TTC549 (cell line): Measurements from ENCODE around the gene CPLANE2.
"Not testable (repeated sequence)": the region's sequence is repeated elsewhere in the genome, so short reads cannot be mapped to it uniquely, and the experiment has no call there.

Experiments
- FAIRE-seq: peaks from 2 replicates; lab custom pipeline; 2012; peaks lifted over from hg19 to GRCh38; lab: Jason Lieb, UNC

The CPLANE2 gene, protein sequence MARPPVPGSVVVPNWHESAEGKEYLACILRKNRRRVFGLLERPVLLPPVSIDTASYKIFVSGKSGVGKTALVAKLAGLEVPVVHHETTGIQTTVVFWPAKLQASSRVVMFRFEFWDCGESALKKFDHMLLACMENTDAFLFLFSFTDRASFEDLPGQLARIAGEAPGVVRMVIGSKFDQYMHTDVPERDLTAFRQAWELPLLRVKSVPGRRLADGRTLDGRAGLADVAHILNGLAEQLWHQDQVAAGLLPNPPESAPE

DNA sequence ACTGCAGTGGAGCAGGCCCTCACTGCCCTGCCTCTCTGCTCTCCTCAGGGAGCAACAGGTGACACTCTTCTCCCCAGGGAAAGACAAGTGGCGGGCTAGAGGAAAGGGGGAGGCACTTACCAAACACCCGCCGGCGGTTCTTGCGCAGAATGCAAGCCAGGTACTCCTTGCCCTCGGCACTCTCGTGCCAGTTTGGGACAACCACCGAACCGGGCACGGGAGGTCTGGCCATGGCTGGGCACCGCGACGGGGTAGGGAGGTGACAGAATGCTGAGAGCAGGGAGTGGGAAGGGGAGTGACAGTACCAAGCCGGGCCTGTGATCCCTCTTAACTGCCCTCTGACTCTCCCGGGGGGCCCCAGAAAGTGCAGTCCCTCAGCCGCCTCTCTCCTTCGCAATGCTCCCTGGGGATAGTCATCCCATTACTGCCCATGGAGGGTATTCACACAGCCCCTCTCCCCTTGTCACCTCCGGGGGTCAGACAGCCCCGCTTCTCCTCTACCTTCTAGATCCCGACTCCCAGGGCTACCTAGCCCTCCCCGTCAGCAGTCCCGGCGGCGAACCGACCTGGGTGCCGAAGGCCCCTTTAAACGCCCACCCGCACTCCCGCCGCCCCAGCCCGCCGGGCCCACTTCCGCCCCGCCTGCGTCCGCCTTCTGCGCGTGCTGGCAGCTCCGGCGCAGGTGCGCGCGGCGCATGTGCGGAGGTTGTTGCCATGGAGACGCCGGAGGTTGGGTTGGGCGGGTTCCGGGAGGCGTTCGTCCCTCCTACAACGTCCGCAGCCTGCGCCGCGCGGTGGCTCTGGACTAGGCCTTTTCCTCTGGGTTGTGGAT, at the start of gene CPLANE2:
Gene CPLANE2, minus strand, starts transcription at position 673 of the 832 bp plus-strand sequence. Its CDS starts 441 bp downstream, at position 232.
- FAIRE-seq, result no peak

DNA sequence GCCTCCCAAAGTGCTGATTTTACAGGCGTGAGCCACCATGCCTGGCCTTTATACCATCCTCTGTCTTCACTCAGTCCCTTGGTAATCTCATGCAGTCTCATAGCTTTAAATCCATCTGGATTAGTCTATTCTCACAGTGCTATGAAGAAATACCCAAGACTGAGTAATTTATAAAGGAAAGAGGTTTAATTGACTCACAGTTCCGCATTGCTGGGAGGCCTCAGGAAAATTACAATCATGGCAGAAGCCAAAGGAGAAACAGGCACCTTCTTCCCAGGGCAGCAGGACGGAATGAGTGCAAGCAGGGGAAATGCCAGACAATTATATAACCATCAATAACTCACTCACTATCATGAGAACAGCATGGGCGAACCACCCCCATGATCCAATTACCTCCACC, 49.1 kb upstream of the CPLANE2 start:
- FAIRE-seq, result no peak

DNA sequence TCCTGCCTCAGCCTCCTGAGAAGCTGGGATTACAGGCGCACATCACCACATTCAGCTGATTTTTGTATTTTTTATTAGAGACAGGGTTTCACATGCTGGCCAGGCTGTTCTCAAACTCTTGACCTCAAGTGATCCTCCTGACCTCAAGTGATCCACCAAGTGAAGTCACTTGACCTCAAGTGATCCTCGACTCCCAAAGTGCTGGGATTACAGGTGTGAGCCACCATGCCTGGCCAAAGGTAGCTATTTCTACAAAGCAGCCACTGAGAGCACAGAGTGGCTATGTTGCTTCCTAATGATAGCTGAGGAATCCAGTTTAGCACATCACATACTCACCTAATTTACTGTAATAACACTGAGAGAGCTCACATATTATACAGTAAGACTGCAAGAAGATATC, 44.8 kb upstream of the CPLANE2 start:
- no peak for FAIRE-seq

DNA sequence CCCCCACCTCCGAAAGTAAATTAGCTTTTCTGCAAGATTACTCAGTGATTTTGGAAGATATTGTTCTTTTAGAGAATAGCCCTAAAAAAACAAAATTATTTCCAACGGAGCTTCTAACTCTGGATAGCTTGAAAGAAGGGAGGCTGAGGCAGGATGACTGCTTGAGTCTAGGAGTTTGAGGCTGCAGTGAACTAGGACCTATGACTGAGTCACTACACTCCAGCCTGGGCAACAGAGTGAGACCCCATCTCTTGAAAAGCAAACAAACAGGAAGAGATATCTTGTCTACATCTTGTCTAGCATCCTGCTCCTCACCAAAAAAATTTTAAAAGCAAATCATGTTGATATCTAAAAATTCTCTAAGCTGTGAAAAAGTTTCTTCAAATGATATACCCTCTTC, 42.2 kb upstream of the CPLANE2 start:
- FAIRE-seq, result no peak

DNA sequence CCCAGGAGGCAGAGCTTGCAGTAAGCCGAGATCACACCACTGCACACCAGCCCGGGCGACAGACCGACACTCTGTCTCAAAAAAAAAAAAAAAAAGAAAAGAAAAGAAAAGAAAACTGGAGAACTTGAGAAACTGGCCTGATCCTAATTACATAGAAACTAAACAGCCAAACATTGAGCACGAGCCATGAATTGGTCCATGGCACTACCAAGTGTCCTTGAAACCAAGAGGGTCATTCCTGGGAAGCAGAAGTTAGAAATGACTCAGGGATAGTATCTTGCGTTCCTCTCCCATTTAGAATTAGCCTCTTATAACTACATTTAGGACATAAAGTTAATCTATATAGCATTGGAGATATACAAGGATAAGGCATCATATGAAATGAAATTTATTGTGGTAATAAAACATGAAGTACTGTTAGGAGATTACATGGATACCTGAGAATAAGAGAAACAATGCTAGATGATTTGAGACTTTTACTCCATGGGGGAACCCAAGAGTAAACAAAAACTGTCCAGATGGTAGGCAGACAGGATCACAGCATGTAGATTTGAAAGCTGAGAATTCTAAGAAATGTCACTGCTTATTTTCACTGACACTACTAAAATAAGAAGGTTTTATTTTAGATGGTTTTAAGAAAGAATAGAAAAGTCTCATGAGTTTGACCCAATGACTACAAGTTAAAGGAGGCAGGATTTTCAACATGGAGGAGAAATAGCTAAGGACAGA, 39.5 kb upstream of the CPLANE2 start:
- no peak for FAIRE-seq

DNA sequence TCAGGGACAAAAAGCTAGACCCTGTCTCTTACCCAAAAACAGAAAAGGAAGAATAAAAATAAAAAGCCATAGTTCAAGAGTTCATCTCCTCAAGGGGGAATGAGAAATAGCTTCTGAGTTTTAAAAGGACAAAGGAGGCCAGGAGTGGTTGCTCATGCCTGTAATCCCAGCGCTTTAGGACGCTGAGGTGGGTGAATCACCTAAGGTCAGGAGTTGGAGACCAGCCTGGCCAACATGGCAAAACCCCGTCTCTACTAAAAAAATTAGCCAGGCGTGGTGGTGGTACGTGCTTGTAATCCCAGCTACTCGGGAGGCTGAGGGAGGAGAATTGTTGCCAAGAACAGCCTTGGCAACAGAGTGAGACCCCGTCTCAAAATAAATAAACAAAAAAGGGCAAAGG, 38.6 kb upstream of the CPLANE2 start:
- no peak for FAIRE-seq

DNA sequence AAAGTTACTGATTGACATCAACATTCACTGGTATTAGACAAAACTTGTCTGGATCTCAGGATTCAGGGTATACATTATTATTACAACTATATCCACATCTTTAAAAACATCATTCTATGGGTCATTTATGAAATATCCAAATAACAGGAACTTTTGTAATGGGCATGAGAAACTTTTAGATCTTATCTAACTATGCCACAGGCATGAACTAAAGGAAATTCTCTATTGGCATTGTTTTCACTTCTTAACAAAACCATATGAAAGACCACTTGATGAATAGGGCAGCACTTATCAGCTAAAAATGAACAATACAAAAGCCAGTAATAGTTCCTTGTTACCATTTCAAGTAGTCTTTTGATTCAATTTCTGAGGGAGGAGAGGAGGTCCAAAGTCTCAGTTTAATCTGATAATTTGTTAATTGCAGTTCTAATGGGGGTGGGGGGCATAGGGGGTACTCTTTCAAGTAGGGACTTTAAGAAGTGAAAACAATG, 30.8 kb upstream of the CPLANE2 start:
- FAIRE-seq, result no peak

DNA sequence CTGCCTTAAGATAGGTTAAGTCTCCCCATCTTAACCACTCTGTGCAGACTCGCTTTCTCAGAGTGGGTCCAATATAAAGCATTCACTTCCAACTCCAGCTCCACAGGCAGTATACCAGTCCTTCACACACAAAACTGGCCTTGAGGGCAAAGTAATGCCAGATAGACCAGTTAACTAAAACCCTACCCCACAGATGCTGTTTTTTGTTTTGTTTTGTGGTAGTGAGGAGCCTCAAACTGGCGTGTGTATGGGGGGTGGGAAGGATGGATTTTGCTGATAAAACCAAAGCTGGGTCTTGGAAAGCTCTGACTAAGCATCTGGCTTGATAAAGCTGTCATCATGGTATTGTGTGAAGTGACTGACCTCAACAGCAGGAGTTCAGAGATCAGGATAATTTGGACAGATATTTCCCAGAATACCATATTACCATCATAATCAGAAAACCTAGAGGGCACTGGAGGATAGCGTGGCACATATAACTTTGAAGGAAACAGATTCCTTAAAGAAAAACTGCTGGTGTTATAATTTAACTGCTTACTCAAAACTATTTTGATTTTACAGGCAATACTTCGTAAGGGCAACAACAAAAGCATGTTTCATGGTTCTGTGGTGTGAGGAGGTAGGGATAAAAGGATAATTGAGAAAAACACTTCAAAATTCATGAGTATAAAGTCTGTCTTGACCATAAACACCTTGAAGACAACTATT, 29.6 kb upstream of the CPLANE2 start:
- no peak for FAIRE-seq

DNA sequence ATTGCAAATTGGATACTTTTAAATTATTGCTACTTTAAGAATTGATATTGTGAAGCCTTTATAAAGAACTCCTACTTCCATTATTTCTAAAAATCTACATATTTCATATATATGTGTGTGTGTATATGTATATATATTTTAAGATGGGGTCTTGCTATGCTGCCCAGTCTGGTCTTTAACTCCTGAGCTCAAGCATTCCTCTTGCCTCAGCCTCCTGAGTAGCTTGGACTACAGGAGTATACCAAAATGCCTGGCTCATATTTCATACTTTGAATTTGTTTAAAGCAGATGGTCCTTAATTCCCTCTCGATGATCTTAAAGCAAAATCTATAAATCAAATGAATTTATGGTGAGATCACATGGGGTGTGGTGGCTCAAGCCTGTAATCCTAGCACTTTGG, 25.1 kb upstream of the CPLANE2 start:
- no peak for FAIRE-seq

DNA sequence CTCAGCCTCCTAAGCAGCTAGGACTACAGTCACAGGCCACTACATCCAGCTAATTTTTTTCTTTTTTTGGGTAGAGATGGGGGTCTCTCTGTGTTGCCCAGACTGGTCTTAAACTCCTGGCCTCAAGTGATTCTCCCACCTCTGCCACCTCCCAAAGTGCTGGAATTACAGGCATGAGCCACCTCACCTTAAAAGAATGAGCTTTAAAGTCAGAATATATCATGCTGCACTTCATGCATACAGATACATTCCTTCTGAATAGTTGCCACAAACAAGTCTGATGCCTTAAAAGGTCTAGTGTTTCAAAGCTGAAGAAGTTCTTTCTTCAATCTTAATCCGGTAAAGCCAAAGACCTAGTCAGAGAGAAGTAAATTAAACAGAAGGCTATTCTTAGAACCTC, 23.8 kb upstream of the CPLANE2 start:
- FAIRE-seq, result no peak

DNA sequence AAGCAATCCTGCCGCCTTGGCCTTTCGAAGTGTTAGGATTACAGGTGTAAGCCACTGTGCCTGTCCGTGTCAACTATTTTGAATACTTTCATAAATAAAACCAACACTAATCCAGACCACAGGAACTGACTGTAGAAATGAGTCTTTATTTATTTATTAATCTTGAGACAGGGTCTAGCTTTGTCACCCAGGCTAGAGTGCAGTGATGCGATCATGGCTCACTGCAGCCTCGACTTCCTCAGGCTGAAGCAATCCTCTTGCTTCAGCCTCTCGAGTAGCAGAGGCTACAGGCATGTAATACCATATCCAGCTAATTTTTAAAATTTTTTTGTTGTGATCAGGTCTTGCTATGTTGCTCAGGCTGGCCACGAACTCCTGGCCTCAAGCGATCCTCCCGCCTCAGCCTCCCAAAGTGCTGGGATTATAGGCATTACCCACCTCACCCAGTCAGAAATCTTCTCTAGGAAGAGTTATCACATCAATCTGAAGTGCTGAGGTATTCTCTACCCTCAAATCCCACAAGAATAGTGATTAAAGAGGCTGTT, 21.7 kb upstream of the CPLANE2 start:
- no peak for FAIRE-seq

DNA sequence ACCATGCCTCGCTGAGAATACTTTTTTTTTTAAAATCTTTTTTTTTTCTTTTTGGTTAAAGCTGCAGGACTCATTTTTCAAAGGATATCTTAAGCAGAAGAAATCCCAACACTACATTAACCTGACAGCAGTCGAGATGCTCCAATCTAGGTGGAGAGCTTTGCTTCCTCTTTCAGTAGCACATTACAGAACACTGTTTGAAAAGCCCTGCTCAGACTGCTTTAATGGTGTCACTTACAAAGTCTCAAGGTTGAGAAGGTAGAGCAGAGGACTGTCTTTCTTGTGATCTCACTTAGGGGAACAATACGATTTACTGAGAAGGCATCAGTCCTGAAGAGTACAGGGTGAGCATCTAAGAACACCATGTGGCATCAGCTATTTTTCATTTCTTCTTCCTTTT, 21.0 kb upstream of the CPLANE2 start:
- FAIRE-seq, result no peak

DNA sequence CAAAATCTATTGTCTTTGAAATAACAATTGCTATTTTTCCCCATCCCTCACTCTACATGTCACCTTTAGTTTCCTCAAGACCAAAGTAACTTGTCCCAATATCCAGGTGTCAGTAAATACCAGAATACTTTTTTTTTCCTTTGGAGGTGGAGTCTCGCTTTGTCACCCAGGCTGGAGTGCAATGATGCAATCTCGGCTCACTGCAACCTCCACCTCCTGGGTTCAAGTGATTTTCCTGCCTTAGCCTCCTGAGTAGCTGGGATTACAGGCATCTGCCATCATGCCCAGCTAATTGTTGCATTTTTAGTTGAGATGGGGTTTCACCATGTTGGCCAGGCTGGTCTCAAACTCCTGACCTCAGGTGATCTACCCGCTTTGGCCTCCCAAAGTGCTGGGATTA, 20.6 kb upstream of the CPLANE2 start:
- FAIRE-seq, result not testable (repeated sequence)

DNA sequence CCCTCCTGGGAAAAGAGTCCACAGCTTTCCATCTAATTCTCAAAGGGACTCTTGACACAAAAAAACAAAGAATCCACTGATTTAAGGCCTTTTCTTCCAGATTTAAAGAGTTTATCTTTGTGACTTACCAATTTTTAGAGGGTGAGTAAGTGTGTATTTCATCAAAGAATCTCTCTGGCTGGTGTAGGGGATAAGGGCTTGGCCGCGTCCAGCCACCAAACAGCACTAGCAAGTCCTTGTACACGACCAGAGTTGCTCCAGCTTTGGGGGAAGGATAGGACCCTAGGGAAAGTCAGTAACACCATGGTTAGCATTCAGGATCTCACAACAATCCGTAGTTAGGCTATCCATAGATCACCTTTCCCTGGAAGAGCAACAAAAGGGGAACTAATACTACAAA, 19.5 kb upstream of the CPLANE2 start:
- FAIRE-seq, result no peak

DNA sequence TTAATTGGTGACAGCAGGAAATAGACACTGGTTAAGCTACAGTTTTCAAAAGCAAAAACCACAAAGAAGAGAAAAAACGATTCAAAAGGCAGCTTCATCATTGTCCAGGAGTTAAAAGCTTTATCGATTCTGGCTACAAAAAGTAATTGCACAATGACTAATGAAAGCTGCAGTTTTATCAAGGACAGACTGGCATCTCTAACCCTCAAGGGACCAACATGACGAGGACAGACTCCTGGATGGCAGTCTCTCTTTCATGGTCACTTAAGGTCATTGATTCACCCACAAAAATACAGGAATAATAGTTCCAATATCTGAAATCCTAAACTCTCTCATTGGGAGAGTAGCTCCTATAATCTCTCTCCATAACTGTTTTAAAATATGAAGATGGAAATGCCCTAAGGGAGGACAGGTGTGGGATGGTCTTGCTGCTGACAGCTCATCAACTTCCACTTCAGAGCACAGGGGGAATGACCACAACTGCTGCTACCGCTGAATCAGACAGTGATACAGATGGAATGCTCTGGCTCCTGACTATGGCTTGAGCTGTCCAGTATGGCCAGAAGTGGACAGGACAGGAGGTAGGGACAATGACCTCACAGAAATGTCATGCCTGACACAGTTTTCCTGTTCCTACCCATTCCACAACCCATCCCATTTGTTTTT, 17.4 kb upstream of the CPLANE2 start:
- no peak for FAIRE-seq

DNA sequence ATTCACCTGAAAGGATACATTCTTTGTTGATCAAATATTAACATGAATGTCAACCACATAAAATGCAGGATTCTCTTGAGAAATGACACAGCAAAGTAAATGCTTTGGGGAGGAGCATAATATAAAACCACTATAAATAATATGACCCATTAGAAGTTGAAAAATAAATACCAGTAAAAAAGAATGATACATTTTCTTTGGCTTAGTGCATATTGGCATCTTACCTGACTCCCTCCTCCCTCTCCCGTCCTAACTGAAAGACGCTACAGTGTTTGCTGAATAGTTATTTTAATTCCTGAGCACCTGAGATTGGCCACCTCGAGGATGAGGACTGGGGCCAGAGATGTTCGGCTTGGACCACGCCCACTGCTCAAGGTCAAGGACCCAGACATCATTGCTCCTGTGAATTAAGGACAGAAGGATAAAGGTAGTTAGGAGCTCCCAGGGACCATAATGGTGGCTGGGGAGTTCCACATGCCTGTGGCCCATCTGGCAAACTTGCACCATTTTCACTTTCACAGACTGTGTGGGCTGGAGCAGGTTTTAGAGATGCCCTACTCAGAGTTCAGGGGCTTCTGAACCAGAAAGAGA, 16.4 kb upstream of the CPLANE2 start:
- no peak for FAIRE-seq

DNA sequence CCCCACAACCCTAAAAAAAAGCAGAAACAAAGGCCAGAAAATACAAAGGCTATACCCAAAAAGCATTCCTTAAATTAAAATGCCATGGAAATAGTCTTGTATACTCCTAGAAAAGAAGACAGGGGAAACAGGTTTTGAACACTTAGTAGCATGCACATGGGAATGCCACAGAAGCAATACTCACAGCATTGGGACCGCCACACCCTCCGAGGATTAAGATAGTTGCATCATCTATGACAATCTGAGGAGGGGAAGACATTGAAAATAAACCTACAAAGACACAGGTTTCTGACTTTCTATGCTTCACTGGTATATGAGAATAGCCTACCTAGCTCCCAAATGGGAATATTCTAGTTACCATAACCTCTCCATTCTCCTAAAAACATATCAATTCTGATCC, 15.9 kb upstream of the CPLANE2 start:
- no peak for FAIRE-seq

DNA sequence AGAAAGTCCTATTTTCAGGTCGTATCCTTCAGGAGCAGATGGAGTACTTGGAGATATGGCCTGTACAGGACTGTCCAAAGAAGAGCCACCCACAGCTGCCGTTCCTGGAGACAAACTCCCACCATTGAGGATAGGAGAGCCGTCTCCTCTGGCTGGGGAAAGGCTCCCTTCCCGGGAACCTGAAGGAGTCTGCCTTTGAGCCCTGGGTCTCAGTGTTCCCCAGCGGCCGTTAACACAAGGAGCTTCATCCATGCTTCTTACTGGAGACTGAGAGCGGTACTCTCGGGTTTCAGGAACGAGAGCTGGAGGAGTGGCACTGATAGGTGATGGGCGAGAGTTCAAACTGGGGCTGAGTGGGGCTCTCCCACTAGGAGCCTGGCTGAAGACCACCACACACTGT, 14.4 kb upstream of the CPLANE2 start:
- FAIRE-seq, result no peak

DNA sequence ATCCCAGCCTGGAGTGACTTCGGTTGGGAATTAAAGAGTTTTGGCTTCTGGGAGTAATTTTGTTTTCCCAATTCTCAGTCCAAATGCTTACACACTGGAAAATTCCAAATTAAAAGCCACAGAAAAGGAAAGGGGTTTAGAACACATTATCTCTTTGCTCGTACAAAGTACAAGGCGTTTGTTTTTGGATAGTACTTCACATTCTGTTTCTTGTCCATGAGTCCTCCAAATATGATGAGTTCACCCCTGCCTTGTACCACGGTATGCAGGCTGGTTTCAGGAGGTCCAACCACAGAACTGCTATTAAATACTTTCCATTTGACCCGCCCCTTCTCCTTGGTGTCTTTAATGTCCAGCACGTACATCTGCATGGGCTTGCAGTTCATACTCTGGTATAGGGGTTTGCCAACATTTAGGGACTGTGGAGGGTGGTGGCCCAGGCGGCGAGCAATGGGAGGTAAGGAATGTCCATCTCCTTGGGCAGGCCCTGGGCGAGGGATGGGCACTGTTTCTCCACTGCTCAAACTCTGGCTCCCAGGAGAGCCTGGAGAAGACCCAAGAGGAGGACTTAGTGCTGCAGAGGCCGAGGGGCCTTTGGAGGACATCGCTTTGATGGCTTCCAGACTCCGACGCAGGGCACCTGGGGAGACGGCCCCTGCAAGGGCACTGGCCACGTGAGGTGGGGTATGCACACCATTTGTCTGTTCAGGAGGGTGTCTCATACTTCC, 13.7 kb upstream of the CPLANE2 start:
- no peak for FAIRE-seq

DNA sequence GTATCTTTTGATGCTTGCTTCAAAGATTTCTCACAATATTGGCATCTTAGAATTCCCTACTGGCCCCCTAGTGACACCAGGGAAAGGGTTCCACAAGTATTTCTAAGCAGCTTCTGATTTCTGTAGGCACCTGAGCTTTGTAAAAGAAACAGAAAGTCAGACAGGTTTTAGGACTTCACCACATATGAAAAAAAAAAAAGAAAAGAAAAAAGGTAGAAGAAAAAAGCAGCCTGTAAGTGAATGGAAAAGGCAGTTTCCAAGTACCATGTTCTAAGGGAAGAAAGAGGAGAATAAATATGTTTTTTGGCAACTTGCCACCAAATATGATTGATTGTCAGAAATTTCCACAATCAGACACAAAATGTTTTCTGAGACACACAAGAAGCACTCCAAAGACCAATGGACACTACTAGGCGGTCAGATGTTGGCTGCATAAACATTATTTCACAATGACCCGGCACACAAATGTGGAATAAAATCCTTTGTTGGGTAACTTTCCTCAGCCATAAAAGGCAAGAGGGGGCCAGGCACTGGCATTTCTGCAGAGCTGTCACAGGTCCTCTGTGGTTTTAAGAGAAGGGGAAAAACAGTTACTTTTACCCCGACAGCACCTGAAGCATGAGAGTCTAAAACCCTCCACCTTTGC, 12.7 kb upstream of the CPLANE2 start:
- no peak for FAIRE-seq
